ENCODE results near the gene CHCHD6.

CHCHD6 gene, protein sequence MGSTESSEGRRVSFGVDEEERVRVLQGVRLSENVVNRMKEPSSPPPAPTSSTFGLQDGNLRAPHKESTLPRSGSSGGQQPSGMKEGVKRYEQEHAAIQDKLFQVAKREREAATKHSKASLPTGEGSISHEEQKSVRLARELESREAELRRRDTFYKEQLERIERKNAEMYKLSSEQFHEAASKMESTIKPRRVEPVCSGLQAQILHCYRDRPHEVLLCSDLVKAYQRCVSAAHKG

GRCh38 chr3:126703512-126704493 is at the start of gene CHCHD6:
CHCHD6 (plus strand) TSS chr3:126704240; CDS start chr3:126704313, 73 bp downstream.
- Mint-ChIP-seq H3K9me3 (no peaks in the 10 kb centered on the region), H3K36me3 (ENCODE audit: low read depth) (peaks cover 25% of the 10 kb centered on the region), H3K27ac (peak within 1 kb of the TSS; percentile 96)

DNA sequence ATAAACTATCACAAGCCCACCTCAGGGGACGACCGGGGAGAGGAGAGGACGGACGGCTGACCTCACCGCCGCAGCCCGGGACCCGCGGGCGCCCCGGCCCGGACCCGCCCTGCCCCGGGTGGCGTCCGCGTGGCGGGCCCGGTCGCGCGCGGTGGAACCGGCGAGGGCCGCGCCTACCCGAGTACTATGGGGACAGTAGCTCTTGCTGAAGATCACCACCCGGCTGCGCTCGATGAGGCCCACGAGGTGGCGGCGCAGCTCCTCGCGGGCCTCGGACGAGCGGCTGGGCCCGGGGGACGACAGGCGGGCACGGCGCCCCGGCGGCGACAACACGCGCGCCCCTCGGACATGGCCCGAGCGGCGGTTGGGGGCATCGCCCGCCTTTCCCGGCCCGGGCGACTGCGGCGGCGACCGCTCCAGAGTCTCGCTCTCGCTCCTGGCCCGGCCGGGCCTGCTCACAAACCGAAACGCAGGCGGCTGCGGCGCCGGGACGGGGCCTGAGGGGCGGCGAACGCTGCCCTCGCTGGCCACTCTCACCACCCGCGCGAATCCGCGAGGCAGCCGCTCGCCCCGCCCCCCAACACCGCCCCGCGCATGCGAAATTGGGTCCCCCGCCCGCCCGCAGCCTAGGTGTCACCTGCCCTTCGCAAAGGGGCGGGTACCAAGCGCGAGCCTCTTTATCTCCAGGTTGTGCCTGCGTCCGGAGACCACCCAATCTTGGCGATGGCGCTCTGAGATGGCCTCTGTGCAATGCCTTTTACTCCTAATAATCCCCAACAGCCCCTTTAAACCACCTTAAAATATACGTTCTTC is 49.3 kb upstream of the CHCHD6 start, which contains the start of gene TXNRD3:
Gene TXNRD3, minus strand, starts transcription at position 554 of the 813 bp plus-strand sequence.
- Mint-ChIP-seq H3K36me3 (ENCODE audit: low read depth) (no peaks in the 10 kb centered on the region), H3K27ac (peak within 1 kb of the TSS; percentile 75), H3K9me3 (no peaks in the 10 kb centered on the region), H3K4me3 (peak within 1 kb of the TSS; percentile 76), H3K4me1 (ENCODE audit: low read depth) (peaks cover 7% of the 10 kb centered on the region), H3K27me3 (peaks cover 22% of the 10 kb centered on the region)
- DNase-seq = peak; percentile 89

More at GRCh38 chr3:126703512-126704493, at the start of gene CHCHD6:
- Mint-ChIP-seq H3K4me3 (peak within 1 kb of the TSS; percentile 95), H3K4me1 (ENCODE audit: low read depth) (peaks cover 26% of the 10 kb centered on the region), H3K27me3 (peaks cover 22% of the 10 kb centered on the region)
- peak; percentile 98 for DNase-seq

DNA sequence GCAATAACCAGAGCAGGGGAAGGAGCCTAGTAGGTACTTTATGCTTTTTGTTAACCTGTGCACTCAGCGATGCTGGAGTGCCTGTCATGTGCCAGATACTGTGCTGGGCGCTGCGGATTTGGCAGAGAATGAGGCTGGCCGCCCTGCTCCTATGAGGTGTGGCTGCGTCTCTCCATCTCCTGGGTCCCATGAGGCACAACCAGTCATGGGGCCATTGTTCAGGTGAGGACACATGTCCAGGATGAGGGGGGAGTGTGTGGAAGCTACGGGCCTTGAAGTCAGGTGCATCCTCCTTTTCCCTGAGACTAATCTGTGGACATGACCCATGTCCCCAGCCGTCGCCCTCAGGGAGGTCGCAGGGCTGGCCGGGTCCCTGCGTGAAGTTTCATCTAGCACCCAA is 48.2 kb upstream of the CHCHD6 start:
- Mint-ChIP-seq H3K4me1 (ENCODE audit: low read depth) (peaks cover 7% of the 10 kb centered on the region), H3K27ac (no peak overlapping the region), H3K9me3 (no peaks in the 10 kb centered on the region), H3K36me3 (ENCODE audit: low read depth) (no peaks in the 10 kb centered on the region), H3K27me3 (peaks cover 25% of the 10 kb centered on the region), H3K4me3 (peak overlapping the region; percentile 76)
- DNase-seq = no peak

GRCh38 chr3:126656371-126657134 is 47.5 kb upstream of the CHCHD6 start:
- Mint-ChIP-seq H3K4me3 (no peak overlapping the region), H3K27me3 (peaks cover 31% of the 10 kb centered on the region), H3K9me3 (no peaks in the 10 kb centered on the region), H3K27ac (no peak overlapping the region), H3K36me3 (ENCODE audit: low read depth) (no peaks in the 10 kb centered on the region), H3K4me1 (ENCODE audit: low read depth) (peaks cover 7% of the 10 kb centered on the region)
- no peak for DNase-seq

DNA sequence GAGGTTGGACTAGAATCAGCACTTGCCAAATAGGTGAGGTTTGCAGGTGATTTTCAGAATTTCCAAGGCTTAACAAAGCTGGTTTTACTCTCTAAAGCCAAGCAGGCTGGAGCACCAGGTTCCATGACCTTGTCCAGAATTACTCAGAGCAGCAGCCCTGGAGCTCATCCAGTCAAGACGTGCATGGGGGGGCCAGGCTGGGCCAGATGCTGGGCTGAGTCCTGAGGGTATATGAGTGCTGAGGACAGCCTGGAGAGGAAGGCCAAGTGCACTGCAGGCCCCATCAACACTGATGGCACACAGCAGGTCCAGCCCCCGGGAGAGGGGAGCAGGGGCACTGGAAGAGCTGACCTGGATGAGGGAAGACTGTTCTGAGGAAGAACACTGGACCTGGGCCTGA is 46.1 kb upstream of the CHCHD6 start:
- no peak overlapping the region for H3K27ac Mint-ChIP-seq
- no peak for DNase-seq
- H3K36me3 Mint-ChIP-seq (ENCODE audit: low read depth) = no peaks in the 10 kb centered on the region
- H3K4me3 Mint-ChIP-seq = no peak overlapping the region
- peaks cover 7% of the 10 kb centered on the region for H3K4me1 Mint-ChIP-seq (ENCODE audit: low read depth)
- no peaks in the 10 kb centered on the region for H3K9me3 Mint-ChIP-seq
- H3K27me3 Mint-ChIP-seq = peaks cover 41% of the 10 kb centered on the region

GRCh38 chr3:126658584-126658983 is 45.5 kb upstream of the CHCHD6 start:
- Mint-ChIP-seq H3K9me3 (no peaks in the 10 kb centered on the region), H3K4me3 (no peak overlapping the region), H3K27ac (no peak overlapping the region), H3K4me1 (ENCODE audit: low read depth) (peaks cover 7% of the 10 kb centered on the region), H3K36me3 (ENCODE audit: low read depth) (no peaks in the 10 kb centered on the region), H3K27me3 (peaks cover 36% of the 10 kb centered on the region)
- DNase-seq = no peak

DNA sequence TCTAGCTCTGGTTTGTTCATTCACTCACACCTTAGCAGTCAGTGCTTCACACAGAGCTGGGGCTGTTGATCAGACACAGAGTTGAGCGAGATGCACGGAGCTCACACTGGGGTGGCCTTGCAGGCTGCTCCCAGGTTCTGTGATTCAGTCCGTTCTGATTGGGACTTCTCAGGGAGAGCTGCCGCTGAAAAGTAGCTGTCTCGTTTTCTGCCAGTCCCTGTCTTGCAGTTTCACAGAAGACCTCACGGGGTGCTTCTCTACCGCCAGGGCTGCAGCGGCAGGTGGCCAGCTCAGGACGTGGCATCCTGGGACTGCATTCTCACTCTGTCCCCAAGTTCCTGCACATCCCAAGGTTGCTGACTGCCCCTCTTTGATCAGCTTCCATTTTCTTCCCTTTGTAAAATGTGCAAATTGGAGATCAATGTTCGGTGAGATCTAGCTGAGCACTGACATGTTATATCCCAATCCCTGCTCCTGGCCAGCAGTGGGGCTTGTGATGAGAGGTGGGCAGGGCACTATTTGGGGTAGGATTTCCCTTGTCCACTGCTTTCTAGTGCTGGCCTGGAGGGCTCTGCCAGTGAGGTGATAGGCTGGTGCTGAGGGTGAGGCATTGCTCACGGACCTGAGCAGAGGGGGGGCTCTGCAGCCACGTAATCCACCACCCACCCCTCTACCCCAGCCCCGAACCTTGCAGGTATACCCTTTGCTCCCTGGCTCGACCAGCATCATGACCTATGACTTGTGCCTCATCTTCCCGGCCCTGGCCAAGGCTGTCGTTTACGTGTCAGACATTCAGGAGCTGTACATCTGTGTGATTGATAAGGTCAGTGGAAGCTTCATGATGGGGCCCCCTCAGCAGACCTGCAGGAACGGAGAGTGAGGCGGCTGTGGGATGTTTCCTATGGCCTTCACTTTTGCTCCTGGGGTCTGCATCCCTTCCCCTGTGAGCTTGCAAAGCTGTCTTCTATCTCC is 43.8 kb upstream of the CHCHD6 start:
- Mint-ChIP-seq H3K27me3 (peaks cover 31% of the 10 kb centered on the region), H3K27ac (no peak overlapping the region), H3K9me3 (no peaks in the 10 kb centered on the region), H3K4me3 (no peak overlapping the region), H3K4me1 (ENCODE audit: low read depth) (peaks cover under 1% of the 10 kb centered on the region), H3K36me3 (ENCODE audit: low read depth) (no peaks in the 10 kb centered on the region)
- DNase-seq = no peak

DNA sequence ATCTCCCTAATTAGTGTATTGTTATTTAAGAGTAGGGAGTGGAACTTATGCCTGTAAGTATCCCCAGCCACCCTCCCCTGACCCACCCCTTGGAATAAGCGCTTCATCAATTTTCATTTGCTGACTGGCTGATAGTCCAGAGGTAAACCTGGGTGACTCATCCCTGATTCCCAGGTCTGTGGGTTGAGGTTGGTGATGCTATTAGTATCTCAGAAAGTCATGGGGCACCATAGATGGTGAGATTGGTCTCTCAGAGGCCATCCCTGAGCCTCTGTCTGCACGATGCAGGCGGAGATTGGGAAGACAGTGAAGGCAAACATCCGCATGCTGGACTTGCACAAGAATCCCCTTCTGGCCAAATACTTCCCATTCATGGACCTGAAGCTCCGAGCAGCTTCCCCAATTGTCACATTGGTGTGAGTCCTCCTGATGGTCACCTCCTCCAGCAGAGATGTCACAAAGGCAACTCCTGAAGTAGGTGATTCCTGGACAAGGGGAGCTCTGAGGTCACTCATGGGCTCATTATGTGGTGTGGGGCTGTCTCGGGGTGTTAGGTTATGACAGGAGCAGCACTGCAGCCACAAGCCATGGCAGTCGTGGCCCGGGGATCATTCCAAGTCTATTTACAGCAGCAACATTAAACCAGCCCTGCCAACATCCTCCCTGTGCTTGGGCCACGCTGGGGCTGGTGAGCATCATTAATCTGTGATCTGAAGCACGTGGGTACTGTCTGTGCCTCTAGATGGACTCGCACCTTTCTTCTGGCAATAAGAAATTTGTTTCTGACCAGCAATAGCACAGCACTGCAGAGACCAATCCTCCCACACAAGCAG is 42.3 kb upstream of the CHCHD6 start:
- no peaks in the 10 kb centered on the region for H3K36me3 Mint-ChIP-seq (ENCODE audit: low read depth)
- DNase-seq = no peak
- no peak overlapping the region for H3K27ac Mint-ChIP-seq
- no peaks in the 10 kb centered on the region for H3K9me3 Mint-ChIP-seq
- H3K4me1 Mint-ChIP-seq (ENCODE audit: low read depth) = no peaks in the 10 kb centered on the region
- H3K4me3 Mint-ChIP-seq = no peak overlapping the region
- peaks cover 27% of the 10 kb centered on the region for H3K27me3 Mint-ChIP-seq

DNA sequence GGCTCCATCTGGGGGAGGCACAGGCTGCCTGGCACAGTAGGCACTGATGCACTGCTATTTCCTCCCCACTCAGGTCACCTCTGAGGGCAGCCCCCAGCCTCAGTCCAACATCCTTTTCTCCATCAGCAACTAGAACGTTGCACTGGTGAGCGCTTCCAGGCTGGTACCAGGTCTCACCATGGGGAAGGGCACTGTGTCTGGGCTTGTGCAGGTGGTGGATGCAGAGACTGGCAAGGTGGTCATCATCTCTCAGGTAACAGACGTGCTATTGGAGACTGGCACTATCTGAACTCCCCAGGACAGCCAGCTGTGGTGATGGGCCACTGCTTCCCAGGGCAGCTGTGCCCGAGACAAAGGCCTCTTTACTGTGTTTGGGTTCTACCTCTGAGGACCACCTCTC is 40.8 kb upstream of the CHCHD6 start:
- no peak overlapping the region for H3K27ac Mint-ChIP-seq
- no peaks in the 10 kb centered on the region for H3K9me3 Mint-ChIP-seq
- H3K4me1 Mint-ChIP-seq (ENCODE audit: low read depth) = no peaks in the 10 kb centered on the region
- H3K4me3 Mint-ChIP-seq = no peak overlapping the region
- H3K27me3 Mint-ChIP-seq = peaks cover 27% of the 10 kb centered on the region
- DNase-seq = no peak
- H3K36me3 Mint-ChIP-seq (ENCODE audit: low read depth) = no peaks in the 10 kb centered on the region

- Mint-ChIP-seq H3K4me3 (no peak overlapping the region), H3K27me3 (peaks cover 27% of the 10 kb centered on the region), H3K4me1 (ENCODE audit: low read depth) (no peaks in the 10 kb centered on the region), H3K27ac (no peak overlapping the region), H3K9me3 (no peaks in the 10 kb centered on the region), H3K36me3 (ENCODE audit: low read depth) (no peaks in the 10 kb centered on the region)
- no peak for DNase-seq
Measured at GRCh38 chr3:126663750-126664149, 40.3 kb upstream of the CHCHD6 start.

- no peak for DNase-seq
- Mint-ChIP-seq H3K9me3 (no peaks in the 10 kb centered on the region), H3K4me1 (ENCODE audit: low read depth) (no peaks in the 10 kb centered on the region)
Measured at GRCh38 chr3:126664591-126665214, 39.3 kb upstream of the CHCHD6 start.

More at GRCh38 chr3:126664591-126665214, 39.3 kb upstream of the CHCHD6 start:
- H3K27ac Mint-ChIP-seq = no peak overlapping the region
- H3K36me3 Mint-ChIP-seq (ENCODE audit: low read depth) = no peaks in the 10 kb centered on the region
- no peak overlapping the region for H3K4me3 Mint-ChIP-seq
- H3K27me3 Mint-ChIP-seq = peaks cover 27% of the 10 kb centered on the region

Measured in activated T-cell treated with anti-CD3 and anti-CD28 coated beads, Interleukin-2, amount 50 U/mL, for 24 hours (primary cell).